Activated CD8-positive, alpha-beta memory T cell treated with anti-CD3 and anti-CD28 coated beads, Interleukin-2, amount 50 U/mL, for 4 hours (primary cell): Measurements from ENCODE around the gene EFCAB8.
"Not testable (repeated sequence)": the region's sequence is repeated elsewhere in the genome, so short reads cannot be mapped to it uniquely, and the experiment has no call there.

ENCODE experiments used
- DNase-seq: peaks from one replicate; pipeline ENCODE4 v3.0.0-alpha.2; 2020

The EFCAB8 gene

GRCh38 chr20:32841632-32842031 is 17.1 kb upstream of the EFCAB8 start:
- no peak for DNase-seq

DNA sequence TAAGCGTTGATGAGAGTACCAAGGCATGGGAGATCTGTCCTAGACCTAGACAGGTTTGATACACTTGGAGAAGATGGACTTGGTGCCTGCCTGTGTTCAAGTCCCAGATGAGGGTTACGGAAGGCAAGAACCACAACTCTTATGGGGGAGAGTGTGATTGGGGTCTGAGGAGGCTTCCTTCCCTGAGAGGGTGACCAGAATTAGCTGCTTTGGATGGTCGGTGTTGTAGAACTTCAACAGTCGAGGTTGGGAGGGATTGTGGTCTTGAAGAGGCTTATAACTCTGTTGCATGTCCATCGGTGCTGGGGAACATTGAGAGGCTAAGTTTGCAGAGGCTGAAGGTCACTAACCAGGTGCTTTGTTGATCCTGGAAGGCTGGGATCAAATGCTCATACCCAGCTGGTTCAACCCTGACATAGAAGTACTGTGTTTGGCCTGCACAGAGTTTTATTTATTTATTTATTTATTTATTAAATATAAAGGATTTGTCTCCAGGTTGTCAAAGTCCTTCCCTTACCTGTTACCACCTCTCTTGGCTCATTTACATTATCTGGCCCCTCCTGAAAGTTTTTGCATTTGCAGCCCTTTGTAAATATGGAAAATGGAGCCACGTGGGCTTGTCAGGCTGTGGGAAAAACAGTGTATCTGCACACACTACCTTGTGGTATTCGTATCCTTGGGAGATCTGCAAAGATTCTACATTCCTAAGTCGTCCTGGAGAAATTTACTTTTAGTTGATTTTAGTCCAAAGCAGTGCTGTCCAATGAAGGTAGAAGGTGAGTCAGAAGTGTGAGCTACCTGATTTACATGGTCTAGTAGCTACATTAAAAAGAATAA is 15.8 kb upstream of the EFCAB8 start:
- DNase-seq = no peak

- DNase-seq = no peak
Observed at GRCh38 chr20:32845786-32846185, 12.9 kb upstream of the EFCAB8 start.

DNA sequence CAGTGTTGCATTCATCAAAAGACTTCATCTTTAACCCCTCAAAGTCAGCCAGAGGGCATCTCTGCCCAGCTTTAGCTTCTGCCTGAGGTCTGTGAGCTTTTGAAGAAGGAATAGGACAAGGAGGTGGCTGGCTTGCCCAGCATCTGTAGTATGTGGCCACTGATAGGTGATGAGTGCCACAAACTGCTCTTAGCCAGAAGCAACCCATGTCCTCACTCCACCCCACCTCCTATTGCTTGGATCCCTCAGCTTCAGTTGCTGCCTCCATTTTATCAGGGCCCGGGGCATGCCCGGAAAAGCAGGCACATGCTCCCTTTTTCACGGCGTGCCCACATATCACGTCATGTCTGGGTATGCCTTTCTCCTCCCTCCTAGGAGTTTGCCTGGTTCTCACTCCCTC is 11.9 kb upstream of the EFCAB8 start:
- no peak for DNase-seq

- DNase-seq = no peak
Observed at GRCh38 chr20:32847964-32848363, 10.8 kb upstream of the EFCAB8 start.

DNA sequence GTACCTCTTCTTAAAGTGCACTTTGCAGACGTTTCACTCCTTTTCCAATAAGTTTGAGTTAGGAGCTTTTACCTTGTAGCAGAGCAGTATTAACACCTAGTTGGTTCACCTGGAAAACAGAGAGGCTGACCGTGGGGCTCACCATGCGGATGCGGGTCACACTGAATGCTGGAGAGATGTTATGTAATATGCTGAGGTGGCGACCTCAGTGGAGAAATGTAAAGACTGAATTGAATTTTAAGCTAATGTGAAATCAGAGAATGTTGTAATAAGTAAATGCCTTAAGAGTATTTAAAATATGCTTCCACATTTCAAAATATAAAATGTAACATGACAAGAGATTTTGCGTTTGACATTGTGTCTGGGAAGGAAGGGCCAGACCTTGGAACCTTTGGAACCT is 9.9 kb upstream of the EFCAB8 start:
- no peak for DNase-seq

- DNase-seq = no peak
Observed at GRCh38 chr20:32849577-32849976, 9.1 kb upstream of the EFCAB8 start.

- no peak for DNase-seq
Observed at GRCh38 chr20:32855387-32855786, 3.3 kb upstream of the EFCAB8 start.

DNA sequence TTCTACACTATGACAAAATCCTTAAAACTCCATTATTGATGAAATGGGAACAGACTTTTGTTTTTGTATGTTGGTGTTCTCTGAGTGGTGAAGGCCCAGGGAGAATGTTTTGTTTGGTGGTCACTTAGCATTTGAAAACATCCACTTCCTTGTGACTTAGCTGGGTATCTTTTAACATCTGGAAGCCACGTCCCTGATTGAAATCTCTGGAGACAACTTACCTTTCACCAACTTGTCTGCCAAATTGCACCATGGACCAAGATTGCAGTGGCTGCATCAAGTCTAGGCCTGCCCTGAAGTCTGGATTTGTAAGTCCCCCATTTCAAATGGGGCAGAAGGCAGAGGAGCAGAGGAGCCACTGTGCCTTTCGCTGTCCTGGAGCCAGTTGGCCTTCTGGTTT is 534 bp upstream of the EFCAB8 start:
- no peak for DNase-seq

DNA sequence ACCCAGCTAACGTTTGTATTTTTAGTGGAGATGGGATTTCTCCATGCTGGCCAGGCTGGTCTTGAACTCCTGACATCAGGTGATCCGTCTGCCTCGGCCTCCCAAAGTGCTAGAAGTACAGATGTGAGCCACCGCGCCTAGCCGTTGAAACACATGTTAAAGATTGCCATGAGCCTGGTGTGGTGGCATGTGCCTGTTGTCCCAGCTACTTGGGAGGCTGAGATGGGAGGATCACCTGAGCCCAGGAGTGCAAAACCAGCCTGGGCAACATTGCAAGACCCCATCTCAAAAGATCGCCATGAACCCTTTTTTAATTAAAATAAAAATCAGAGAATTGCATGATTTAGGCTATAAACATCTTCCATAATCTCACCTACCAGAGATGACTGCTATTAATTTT is 2.7 kb downstream of the EFCAB8 start:
- DNase-seq = no peak

- no peak for DNase-seq
Observed at GRCh38 chr20:32869562-32869961, 10.8 kb downstream of the EFCAB8 start.

GRCh38 chr20:32870526-32870925 is 11.8 kb downstream of the EFCAB8 start:
- DNase-seq = not testable (repeated sequence)

- DNase-seq = no peak
Observed at GRCh38 chr20:32870985-32871384, 12.3 kb downstream of the EFCAB8 start.

DNA sequence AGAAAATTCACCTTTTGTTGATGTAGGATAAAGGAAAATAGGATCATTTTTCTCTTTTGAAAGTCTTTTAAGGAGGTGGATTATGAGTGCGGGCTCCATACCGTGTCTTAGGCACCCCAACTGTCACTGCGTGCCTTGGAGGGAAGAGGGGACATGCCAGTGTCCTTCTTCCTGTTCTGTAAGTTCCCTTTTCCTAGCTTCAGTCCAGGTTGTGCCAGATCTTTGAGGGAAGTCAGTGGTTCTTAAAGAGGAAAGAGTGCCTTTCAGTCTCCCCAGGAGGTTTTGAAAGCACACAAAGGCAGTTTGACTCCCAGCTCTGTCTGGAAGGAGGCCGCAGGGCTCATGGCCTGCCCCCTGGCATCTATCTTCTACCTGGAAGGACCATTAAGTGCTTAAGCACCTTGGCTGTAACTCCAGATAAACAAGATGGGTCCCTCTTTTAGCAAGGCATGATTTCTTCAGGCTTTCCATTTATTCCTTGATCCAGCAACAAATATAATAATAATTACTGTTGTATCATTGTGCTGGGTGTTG is 13.0 kb downstream of the EFCAB8 start:
- no peak for DNase-seq

- no peak for DNase-seq
Observed at GRCh38 chr20:32872266-32872665, 13.5 kb downstream of the EFCAB8 start.

DNA sequence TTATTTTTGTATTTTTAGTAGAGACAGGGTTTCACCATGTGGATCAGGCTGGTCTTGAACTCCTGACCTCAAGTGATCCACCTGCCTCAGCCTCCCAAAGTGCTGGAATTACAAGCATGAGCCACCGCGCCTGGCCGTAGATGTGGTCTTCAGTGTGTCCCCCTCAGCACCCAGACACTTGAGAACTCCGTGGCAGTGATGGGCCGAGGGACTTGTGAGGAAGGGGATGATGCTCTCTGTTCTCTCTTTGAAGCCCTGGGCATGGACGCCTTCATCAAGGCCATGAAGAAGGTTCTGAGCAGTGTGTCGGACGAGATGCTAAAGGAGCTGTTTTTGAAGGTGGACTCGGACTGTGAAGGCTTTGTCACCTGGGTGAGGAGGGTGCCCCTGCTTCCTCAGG is 16.9 kb downstream of the EFCAB8 start:
- no peak for DNase-seq

- DNase-seq = no peak
Observed at GRCh38 chr20:32877507-32877906, 18.8 kb downstream of the EFCAB8 start.

GRCh38 chr20:32878820-32879219 is 20.1 kb downstream of the EFCAB8 start:
- DNase-seq = no peak

DNA sequence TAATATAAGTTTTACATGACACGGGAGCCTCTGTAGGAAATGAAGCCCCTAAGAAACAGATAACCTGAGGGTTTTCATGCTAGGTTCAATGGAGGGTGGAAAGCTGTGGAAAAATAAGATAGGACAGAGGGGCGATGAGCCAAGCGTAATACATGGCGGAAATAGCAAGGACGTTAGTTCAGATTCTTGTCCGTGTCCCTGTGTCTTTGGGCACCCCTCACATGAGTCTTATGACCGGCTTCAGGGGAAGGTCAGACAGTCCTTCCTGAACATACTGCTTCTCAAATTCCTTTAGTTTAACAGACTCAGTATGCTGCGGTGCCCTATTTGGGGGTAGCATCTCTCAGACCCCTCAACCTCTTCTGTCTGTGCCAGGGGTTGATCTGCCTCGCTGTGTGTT is 20.8 kb downstream of the EFCAB8 start:
- no peak for DNase-seq

GRCh38 chr20:32880635-32881034 is 21.9 kb downstream of the EFCAB8 start:
- no peak for DNase-seq

DNA sequence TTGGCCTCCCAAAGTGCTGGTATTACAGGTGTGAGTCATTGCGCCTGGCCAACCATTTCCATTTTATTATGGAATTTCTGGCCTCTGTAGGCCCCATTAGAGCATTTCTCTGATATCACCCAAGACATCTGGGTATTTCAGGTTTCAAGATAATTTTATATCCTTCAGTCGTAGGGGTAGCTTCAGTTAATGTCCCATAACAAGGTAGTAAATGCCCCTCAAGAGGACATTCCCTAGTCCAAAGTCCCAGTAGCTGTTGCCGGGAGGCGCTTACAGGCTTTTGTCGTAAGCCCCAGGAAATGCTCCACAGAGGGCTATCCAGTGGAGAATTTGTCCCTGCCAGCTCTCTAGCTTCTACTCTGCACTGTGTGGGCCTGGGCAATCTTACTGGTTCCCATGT is 24.4 kb downstream of the EFCAB8 start:
- DNase-seq = no peak

GRCh38 chr20:32885185-32885584 is 26.5 kb downstream of the EFCAB8 start:
- DNase-seq = no peak

GRCh38 chr20:32885952-32886351 is 27.2 kb downstream of the EFCAB8 start:
- no peak for DNase-seq

DNA sequence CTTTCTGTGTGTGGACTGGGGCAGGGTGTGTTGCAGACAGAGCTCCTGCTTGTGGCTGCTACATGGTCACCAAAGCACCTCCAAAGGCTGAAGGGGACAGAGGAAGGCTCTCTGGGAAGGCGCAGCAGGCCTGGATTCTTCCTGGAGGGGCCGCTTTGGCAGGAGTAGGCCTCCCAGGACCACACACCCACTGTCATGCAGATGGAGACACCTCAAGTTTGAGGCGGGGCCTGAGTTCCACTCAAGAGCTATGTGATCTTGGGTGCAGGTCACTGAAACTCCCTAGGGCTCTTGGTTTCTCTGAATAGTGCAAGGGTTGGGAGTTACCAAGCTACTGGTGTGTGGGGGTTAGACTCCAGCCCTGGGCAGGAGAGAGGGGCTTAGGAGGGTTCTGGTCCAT is 27.9 kb downstream of the EFCAB8 start:
- no peak for DNase-seq

- DNase-seq = no peak
Observed at GRCh38 chr20:32887492-32887891, 28.8 kb downstream of the EFCAB8 start.
